ENCODE results near the gene RGS6. TPM values are rescaled to one million over a fixed set of nuclear protein-coding genes. Genes with fewer than 3 reads are reported as not detected.

RGS6 gene
- total RNA-seq, 1 donor from 2014 or later: 0.34 TPM

- H3K27me3 Mint-ChIP-seq (ENCODE audit: low read depth, unreplicated experiment): no peaks in the 10 kb centered on the region
- H3K36me3 Mint-ChIP-seq (ENCODE audit: low read depth, unreplicated experiment): no peaks in the 10 kb centered on the region
- FAIRE-seq (no peak), DNase-seq (ENCODE audit: low read depth) (no peak)
- Histone ChIP-seq H3K79me2 (ENCODE audit: insufficient read depth, low read length) (no peaks in the 10 kb centered on the region), H3K27me3 (ENCODE audit: insufficient read depth, low read length) (no peaks in the 10 kb centered on the region), H4K20me1 (ENCODE audit: insufficient read depth, low read length) (no peaks in the 10 kb centered on the region), H3K36me3 (ENCODE audit: insufficient read depth, low read length) (no peaks in the 10 kb centered on the region), H3K4me2 (ENCODE audit: low read length) (peak overlapping the region; percentile 43), H3K9me3 (ENCODE audit: insufficient read depth, low read depth, low read length) (no peaks in the 10 kb centered on the region), H2AFZ (ENCODE audit: low read depth, low read length) (no peak overlapping the region), H3K4me1 (ENCODE audit: insufficient read depth, low read length) (peaks cover 7% of the 10 kb centered on the region), H3K9ac (ENCODE audit: low read length) (no peak overlapping the region), H3K4me3 (ENCODE audit: insufficient read depth, low read depth, low read length) (no peak overlapping the region), H3K27ac (ENCODE audit: low read depth, low read length) (no peak overlapping the region)
- no peak overlapping the region for H3K4me3 Mint-ChIP-seq (ENCODE audit: unreplicated experiment)
- peaks cover 12% of the 10 kb centered on the region for H3K9me3 Mint-ChIP-seq (ENCODE audit: unreplicated experiment)
- peaks cover 5% of the 10 kb centered on the region for H3K4me1 Mint-ChIP-seq (ENCODE audit: low read depth, unreplicated experiment)
- TF ChIP-seq EZH2 (IDR thresholded peaks at IDR 0.05; ENCODE audit: insufficient read depth, low read length): no peak
- no peak for TF ChIP-seq CTCF (IDR thresholded peaks at IDR 0.05; ENCODE audit: insufficient read depth, low read depth, low read length)
- no peak overlapping the region for H3K27ac Mint-ChIP-seq (ENCODE audit: unreplicated experiment)
Observed at GRCh38 chr14:72463291-72463866, 531.1 kb downstream of the RGS6 start.

GRCh38 chr14:72464226-72464625 lies 532.0 kb downstream of the RGS6 start:
- no peaks in the 10 kb centered on the region for H3K36me3 ChIP-seq (ENCODE audit: insufficient read depth, low read length)
- H3K4me1 ChIP-seq (ENCODE audit: insufficient read depth, low read length): peaks cover 7% of the 10 kb centered on the region
- no peak overlapping the region for H3K4me2 ChIP-seq (ENCODE audit: low read length)
- H3K9me3 ChIP-seq (ENCODE audit: insufficient read depth, low read depth, low read length): no peaks in the 10 kb centered on the region
- no peaks in the 10 kb centered on the region for H4K20me1 ChIP-seq (ENCODE audit: insufficient read depth, low read length)
- no peaks in the 10 kb centered on the region for H3K27me3 ChIP-seq (ENCODE audit: insufficient read depth, low read length)
- Mint-ChIP-seq H3K4me1 (ENCODE audit: low read depth, unreplicated experiment) (peaks cover 5% of the 10 kb centered on the region), H3K27ac (ENCODE audit: unreplicated experiment) (no peak overlapping the region), H3K4me3 (ENCODE audit: unreplicated experiment) (no peak overlapping the region), H3K36me3 (ENCODE audit: low read depth, unreplicated experiment) (no peaks in the 10 kb centered on the region), H3K9me3 (ENCODE audit: unreplicated experiment) (peaks cover 9% of the 10 kb centered on the region), H3K27me3 (ENCODE audit: low read depth, unreplicated experiment) (no peaks in the 10 kb centered on the region)
- H2AFZ ChIP-seq (ENCODE audit: low read depth, low read length): no peak overlapping the region
- no peak for FAIRE-seq
- no peak overlapping the region for H3K4me3 ChIP-seq (ENCODE audit: insufficient read depth, low read depth, low read length)
- no peak overlapping the region for H3K9ac ChIP-seq (ENCODE audit: low read length)
- no peak for DNase-seq (ENCODE audit: low read depth)
- TF ChIP-seq EZH2 (IDR thresholded peaks at IDR 0.05; ENCODE audit: insufficient read depth, low read length): no peak
- TF ChIP-seq CTCF (IDR thresholded peaks at IDR 0.05; ENCODE audit: insufficient read depth, low read depth, low read length): no peak
- H3K79me2 ChIP-seq (ENCODE audit: insufficient read depth, low read length): no peaks in the 10 kb centered on the region
- H3K27ac ChIP-seq (ENCODE audit: low read depth, low read length): no peak overlapping the region

GRCh38 chr14:72466325-72466724 lies 534.1 kb downstream of the RGS6 start:
- Mint-ChIP-seq H3K4me3 (ENCODE audit: unreplicated experiment) (no peak overlapping the region), H3K27ac (ENCODE audit: unreplicated experiment) (no peak overlapping the region), H3K9me3 (ENCODE audit: unreplicated experiment) (peaks cover 9% of the 10 kb centered on the region), H3K4me1 (ENCODE audit: low read depth, unreplicated experiment) (peaks cover 5% of the 10 kb centered on the region), H3K27me3 (ENCODE audit: low read depth, unreplicated experiment) (no peaks in the 10 kb centered on the region), H3K36me3 (ENCODE audit: low read depth, unreplicated experiment) (no peaks in the 10 kb centered on the region)
- H3K4me3 ChIP-seq (ENCODE audit: insufficient read depth, low read depth, low read length): no peak overlapping the region
- DNase-seq (ENCODE audit: low read depth) (no peak), FAIRE-seq (no peak)
- peaks cover 8% of the 10 kb centered on the region for H3K4me1 ChIP-seq (ENCODE audit: insufficient read depth, low read length)
- TF ChIP-seq EZH2 (IDR thresholded peaks at IDR 0.05; ENCODE audit: insufficient read depth, low read length) (no peak), CTCF (IDR thresholded peaks at IDR 0.05; ENCODE audit: insufficient read depth, low read depth, low read length) (no peak)
- no peaks in the 10 kb centered on the region for H4K20me1 ChIP-seq (ENCODE audit: insufficient read depth, low read length)
- no peaks in the 10 kb centered on the region for H3K79me2 ChIP-seq (ENCODE audit: insufficient read depth, low read length)
- H3K9ac ChIP-seq (ENCODE audit: low read length): no peak overlapping the region
- H3K27me3 ChIP-seq (ENCODE audit: insufficient read depth, low read length): no peaks in the 10 kb centered on the region
- no peak overlapping the region for H3K4me2 ChIP-seq (ENCODE audit: low read length)
- H2AFZ ChIP-seq (ENCODE audit: low read depth, low read length): no peak overlapping the region
- H3K36me3 ChIP-seq (ENCODE audit: insufficient read depth, low read length): no peaks in the 10 kb centered on the region
- H3K9me3 ChIP-seq (ENCODE audit: insufficient read depth, low read depth, low read length): no peaks in the 10 kb centered on the region
- H3K27ac ChIP-seq (ENCODE audit: low read depth, low read length): no peak overlapping the region

Data from astrocyte (in vitro differentiated cells and primary cell).